Endodermal cell (in vitro differentiated cells): ENCODE results near the gene NDUFB1. TPM values are rescaled to one million over a fixed set of nuclear protein-coding genes. Genes with fewer than 3 reads are reported as not detected.

Experiments used
- DNase-seq: peaks from one replicate; pipeline ENCODE4 v3.0.0-alpha.2; 2017
- H3K27ac ChIP-seq: 2 replicates; pipeline ENCODE4 v1.5.1; 2013; ENCODE audit warnings: mild to moderate bottlenecking, low read depth, low read length, moderate library complexity
- H3K27me3 ChIP-seq: 2 replicates; pipeline ENCODE4 v1.6.1; 2013; ENCODE audit warnings: mild to moderate bottlenecking, low read length, moderate library complexity; ENCODE audit not compliant: insufficient read depth, control insufficient read depth, poor library complexity, severe bottlenecking
- H3K36me3 ChIP-seq: 2 replicates; pipeline ENCODE4 v1.7.0; 2013; ENCODE audit warnings: mild to moderate bottlenecking, low read length, moderate library complexity; ENCODE audit not compliant: control insufficient read depth, insufficient read depth
- H3K4me1 ChIP-seq: one replicate; pipeline ENCODE4 v1.7.0; 2013; ENCODE audit warnings: low read length; ENCODE audit not compliant: control insufficient read depth, insufficient read depth
- H3K4me3 ChIP-seq: 2 replicates; pipeline ENCODE4 v1.5.1; 2013; ENCODE audit warnings: mild to moderate bottlenecking, low read length, moderate library complexity
- H3K9ac ChIP-seq: 2 replicates; pipeline ENCODE4 v1.6.1; 2013; ENCODE audit warnings: mild to moderate bottlenecking, low read length, moderate library complexity; ENCODE audit not compliant: poor library complexity, severe bottlenecking; ENCODE audit errors: extremely low read depth
- H3K9me3 ChIP-seq: 2 replicates; pipeline ENCODE4 v1.6.1; 2013; ENCODE audit warnings: mild to moderate bottlenecking, low read length, moderate library complexity; ENCODE audit not compliant: control insufficient read depth
- H3K27ac Mint-ChIP-seq: 2 replicates; pipeline ENCODE4 v1.8.0; 2020; ENCODE audit warnings: mixed read lengths
- H3K27me3 Mint-ChIP-seq: 2 replicates; pipeline ENCODE4 v1.8.0; 2021; ENCODE audit warnings: mild to moderate bottlenecking, mixed read lengths; ENCODE audit not compliant: insufficient read depth
- H3K36me3 Mint-ChIP-seq: 2 replicates; pipeline ENCODE4 v1.8.0; 2020; ENCODE audit warnings: low read depth, mixed read lengths
- H3K4me1 Mint-ChIP-seq: 2 replicates; pipeline ENCODE4 v1.8.0; 2020; ENCODE audit warnings: mixed read lengths
- H3K4me3 Mint-ChIP-seq: 2 replicates; pipeline ENCODE4 v1.8.0; 2020; ENCODE audit warnings: mild to moderate bottlenecking, moderate library complexity, mixed read lengths
- H3K9me3 Mint-ChIP-seq: 2 replicates; pipeline ENCODE4 v1.8.0; 2020; ENCODE audit warnings: mild to moderate bottlenecking, mixed read lengths
- CTCF ChIP-seq: fragments of 200-600 bp; sonication (generic); conservative IDR thresholded peaks from 2 replicates; pipeline ENCODE4 v1.5.0; 2021; ENCODE audit warnings: antibody characterized with exemption, mild to moderate bottlenecking
- WGBS, 2 experiments: methylation state at CpG; one replicate each; pipeline versions ENCODE4 v1.1.5 to v1.1.7; 2013; ENCODE audit warnings: missing lambda C conversion rate in 2 of 2, mixed read lengths in 1 of 2; ENCODE audit not compliant: insufficient coverage in 1 of 2, insufficient read length in 1 of 2; 5-methylcytosine and 5-hydroxymethylcytosine counted together
- total RNA-seq, 2 donors: library from RNA; stranded (reverse); fragmentation: NEBNext Ultra II Directional in 1 of 2; extraction: Animal tissue kit (Norgen Biotek cat#: 25700) in 1 of 2; gene quantifications; 2 replicates in 1 of 2; 3 replicates in 1 of 2; pipeline ENCODE4 v1.2.1, GENCODE V29; 2021

Gene NDUFB1
- total RNA-seq, 2 donors from 2014 or later, result 122 to 155 TPM

GRCh38 chr14:92135269-92135668 lies 13.8 kb upstream of the NDUFB1 start:
- Histone ChIP-seq H3K4me1 (no peaks in the 10 kb centered on the region), H3K9me3 (no peaks in the 10 kb centered on the region), H3K27me3 (no peaks in the 10 kb centered on the region), H3K9ac (no peak overlapping the region), H3K4me3 (no peak overlapping the region), H3K36me3 (peaks cover 69% of the 10 kb centered on the region), H3K27ac (no peak overlapping the region)
- Mint-ChIP-seq H3K9me3 (no peaks in the 10 kb centered on the region), H3K4me1 (no peaks in the 10 kb centered on the region), H3K4me3 (no peak overlapping the region), H3K27me3 (no peaks in the 10 kb centered on the region), H3K36me3 (peaks cover 55% of the 10 kb centered on the region), H3K27ac (no peak overlapping the region)
- peak; percentile 73 for TF ChIP-seq CTCF
- DNase-seq, result no peak
- 93 to 100% methylated on average over 1 of the region's 1 CpG for WGBS, 2 experiments

GRCh38 chr14:92134456-92134855 lies 12.9 kb upstream of the NDUFB1 start:
- Histone ChIP-seq H3K36me3 (peaks cover 75% of the 10 kb centered on the region), H3K4me1 (no peaks in the 10 kb centered on the region), H3K27ac (no peak overlapping the region), H3K4me3 (no peak overlapping the region), H3K9me3 (no peaks in the 10 kb centered on the region), H3K9ac (no peak overlapping the region), H3K27me3 (no peaks in the 10 kb centered on the region)
- H3K9me3 Mint-ChIP-seq, result no peaks in the 10 kb centered on the region
- WGBS, 2 experiments, result no CpG with 5 or more reads among the region's 1 CpG
- no peaks in the 10 kb centered on the region for H3K27me3 Mint-ChIP-seq
- no peak for DNase-seq
- H3K36me3 Mint-ChIP-seq, result peaks cover 60% of the 10 kb centered on the region
- H3K4me3 Mint-ChIP-seq, result no peak overlapping the region
- no peak overlapping the region for H3K27ac Mint-ChIP-seq
- H3K4me1 Mint-ChIP-seq, result no peaks in the 10 kb centered on the region
- TF ChIP-seq CTCF, result no peak

GRCh38 chr14:92122761-92123160 lies 1.3 kb upstream of the NDUFB1 start:
- peaks cover 36% of the 10 kb centered on the region for H3K36me3 ChIP-seq
- H3K4me1 ChIP-seq, result peaks cover 8% of the 10 kb centered on the region
- no peaks in the 10 kb centered on the region for H3K9me3 ChIP-seq
- H3K4me3 ChIP-seq, result peak overlapping the region; percentile 96
- H3K36me3 Mint-ChIP-seq, result peaks cover 49% of the 10 kb centered on the region
- no peak for TF ChIP-seq CTCF
- peak overlapping the region; percentile 99 for H3K9ac ChIP-seq
- H3K27me3 ChIP-seq, result no peaks in the 10 kb centered on the region
- H3K27ac ChIP-seq, result peak overlapping the region; percentile 99
- H3K27me3 Mint-ChIP-seq, result no peaks in the 10 kb centered on the region
- H3K4me3 Mint-ChIP-seq, result peak overlapping the region; percentile 84
- H3K27ac Mint-ChIP-seq, result peak overlapping the region; percentile 100
- 60 to 67% methylated on average over 7 to 9 of the region's 9 CpGs for WGBS, 2 experiments
- H3K4me1 Mint-ChIP-seq, result peaks cover 18% of the 10 kb centered on the region
- no peaks in the 10 kb centered on the region for H3K9me3 Mint-ChIP-seq
- no peak for DNase-seq
